ENCODE measurements around the gene DOLPP1. TPM values are rescaled to one million over a fixed set of nuclear protein-coding genes. Genes with fewer than 3 reads are reported as not detected.

The DOLPP1 gene
- total and polyA plus RNA-seq, 2 of the 13 experiments (the other 11 are each of a cell fraction or from before 2014, with no cell fraction given), result 21.0 to 34.1 TPM

- no peak for TF ChIP-seq RBM22 (optimal IDR thresholded peaks at IDR 0.05; ENCODE audit: low read length)
- TF ChIP-seq SRSF1 (optimal IDR thresholded peaks at IDR 0.05; ENCODE audit: low read depth, low read length), result no peak
- TF ChIP-seq, protein P1, sequence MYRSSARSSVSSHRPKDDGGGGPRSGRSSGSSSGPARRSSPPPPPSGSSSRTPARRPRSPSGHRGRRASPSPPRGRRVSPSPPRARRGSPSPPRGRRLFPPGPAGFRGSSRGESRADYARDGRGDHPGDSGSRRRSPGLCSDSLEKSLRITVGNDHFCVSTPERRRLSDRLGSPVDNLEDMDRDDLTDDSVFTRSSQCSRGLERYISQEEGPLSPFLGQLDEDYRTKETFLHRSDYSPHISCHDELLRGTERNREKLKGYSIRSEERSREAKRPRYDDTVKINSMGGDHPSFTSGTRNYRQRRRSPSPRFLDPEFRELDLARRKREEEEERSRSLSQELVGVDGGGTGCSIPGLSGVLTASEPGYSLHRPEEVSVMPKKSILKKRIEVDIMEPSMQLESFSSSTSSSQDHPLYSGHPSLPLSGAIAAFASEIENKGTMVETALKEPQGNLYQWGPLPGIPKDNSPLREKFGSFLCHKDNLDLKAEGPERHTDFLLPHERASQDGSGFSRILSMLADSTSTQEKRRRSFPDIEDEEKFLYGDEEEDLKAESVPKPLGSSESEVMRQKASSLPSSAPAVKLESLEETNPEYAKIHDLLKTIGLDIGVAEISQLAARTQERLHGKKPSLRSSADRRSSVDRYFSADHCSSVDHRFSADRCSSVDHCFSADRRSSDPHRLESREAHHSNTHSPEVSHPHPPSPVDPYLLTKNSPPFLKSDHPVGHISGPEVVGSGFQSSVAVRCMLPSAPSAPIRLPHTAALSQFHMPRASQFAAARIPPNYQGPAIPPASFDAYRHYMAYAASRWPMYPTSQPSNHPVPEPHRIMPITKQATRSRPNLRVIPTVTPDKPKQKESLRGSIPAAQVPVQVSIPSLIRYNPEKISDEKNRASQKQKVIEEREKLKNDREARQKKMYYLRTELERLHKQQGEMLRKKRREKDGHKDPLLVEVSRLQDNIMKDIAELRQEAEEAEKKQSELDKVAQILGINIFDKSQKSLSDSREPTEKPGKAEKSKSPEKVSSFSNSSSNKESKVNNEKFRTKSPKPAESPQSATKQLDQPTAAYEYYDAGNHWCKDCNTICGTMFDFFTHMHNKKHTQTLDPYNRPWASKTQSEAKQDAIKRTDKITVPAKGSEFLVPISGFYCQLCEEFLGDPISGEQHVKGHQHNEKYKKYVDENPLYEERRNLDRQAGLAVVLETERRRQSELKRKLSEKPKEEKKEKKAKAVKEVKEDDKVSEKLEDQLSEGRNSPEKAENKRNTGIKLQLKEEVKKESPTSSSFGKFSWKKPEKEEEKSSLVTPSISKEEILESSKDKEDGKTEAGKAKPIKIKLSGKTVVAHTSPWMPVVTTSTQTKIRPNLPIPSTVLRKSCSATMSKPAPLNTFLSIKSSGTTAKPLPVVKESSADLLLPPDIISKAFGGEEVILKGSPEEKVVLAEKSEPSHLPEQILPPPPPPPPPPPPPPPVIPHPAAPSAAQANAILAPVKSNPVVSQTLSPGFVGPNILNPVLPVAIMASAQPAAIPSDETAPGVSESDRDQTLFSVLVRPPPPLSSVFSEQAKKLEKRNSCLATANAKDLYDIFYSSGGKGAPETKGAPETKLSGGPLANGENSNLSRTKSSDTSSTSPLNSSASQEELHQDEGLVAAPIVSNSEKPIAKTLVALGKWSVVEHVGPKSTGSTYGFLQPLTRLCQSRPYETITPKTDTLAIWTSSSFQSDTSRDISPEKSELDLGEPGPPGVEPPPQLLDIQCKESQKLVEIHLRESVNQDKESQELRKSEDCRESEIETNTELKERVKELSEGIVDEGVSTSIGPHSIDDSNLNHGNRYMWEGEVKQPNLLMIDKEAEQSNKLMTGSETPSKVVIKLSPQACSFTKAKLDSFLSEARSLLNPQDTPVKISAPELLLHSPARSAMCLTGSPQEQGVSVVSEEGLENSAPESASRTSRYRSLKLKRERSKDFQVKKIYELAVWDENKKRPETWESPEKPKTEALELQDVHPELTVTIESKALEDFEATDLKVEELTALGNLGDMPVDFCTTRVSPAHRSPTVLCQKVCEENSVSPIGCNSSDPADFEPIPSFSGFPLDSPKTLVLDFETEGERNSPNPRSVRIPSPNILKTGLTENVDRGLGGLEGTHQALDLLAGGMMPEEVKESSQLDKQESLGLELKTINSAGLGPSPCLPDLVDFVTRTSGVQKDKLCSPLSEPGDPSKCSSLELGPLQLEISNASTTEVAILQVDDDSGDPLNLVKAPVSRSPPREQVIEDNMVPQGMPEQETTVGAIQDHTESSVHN (CRISPR knock-in tag; IDR thresholded peaks at IDR 0.05), result 0 out of 2 replicates have a peak, but pooled peaks have one; percentile 80
- TF ChIP-seq ZNF331 (CRISPR knock-in tag; IDR thresholded peaks at IDR 0.05), result no peak
- no peak for TF ChIP-seq FOXK2 (IDR thresholded peaks at IDR 0.05)
- 0 out of 2 replicates have a peak, but pooled peaks have one; percentile 35 for TF ChIP-seq ZNF33B (CRISPR knock-in tag; IDR thresholded peaks at IDR 0.05)
- 0 out of 2 replicates have a peak, but pooled peaks have one; percentile 69 for TF ChIP-seq ZMYM2 (CRISPR knock-in tag; IDR thresholded peaks at IDR 0.05)
- TF ChIP-seq ZNF672 (CRISPR knock-in tag; IDR thresholded peaks at IDR 0.05), result no peak
- TF ChIP-seq HOXA5 (CRISPR knock-in tag; IDR thresholded peaks at IDR 0.05), result no peak
- TF ChIP-seq RXRA (CRISPR knock-in tag; IDR thresholded peaks at IDR 0.05), result peak; percentile 25; the same call in 1 of the 2 replicates
- peak; percentile 48; the same call in 1 of the 2 replicates for TF ChIP-seq KAT7 (CRISPR knock-in tag; IDR thresholded peaks at IDR 0.05; ENCODE audit: borderline replicate concordance)
- peak; percentile 83; the same call in 1 of the 2 replicates for TF ChIP-seq MEF2D (CRISPR knock-in tag; IDR thresholded peaks at IDR 0.05)
- TF ChIP-seq EEA1 (CRISPR knock-in tag; IDR thresholded peaks at IDR 0.05; ENCODE audit: borderline replicate concordance), result no peak
- TF ChIP-seq ARNT (IDR thresholded peaks at IDR 0.05), result no peak
- no peak for TF ChIP-seq RBM39 (IDR thresholded peaks at IDR 0.05; ENCODE audit: low read depth, low read length, poor library complexity, severe bottlenecking)
- TF ChIP-seq MYNN (CRISPR knock-in tag; IDR thresholded peaks at IDR 0.05; ENCODE audit: low read depth), result no peak
- TF ChIP-seq ZKSCAN5 (CRISPR knock-in tag; IDR thresholded peaks at IDR 0.05), result no peak
- TF ChIP-seq MIXL1 (CRISPR knock-in tag; IDR thresholded peaks at IDR 0.05), result no peak
- TF ChIP-seq ZSCAN5A (CRISPR knock-in tag; IDR thresholded peaks at IDR 0.05; ENCODE audit: borderline replicate concordance), result no peak
- TF ChIP-seq ZNF766 (CRISPR knock-in tag; IDR thresholded peaks at IDR 0.05; ENCODE audit: borderline replicate concordance), result no peak
- TF ChIP-seq ZNF550 (CRISPR knock-in tag; IDR thresholded peaks at IDR 0.05; ENCODE audit: borderline replicate concordance), result 0 out of 2 replicates have a peak, but pooled peaks have one; percentile 86
- TF ChIP-seq ZNF292 (CRISPR knock-in tag; IDR thresholded peaks at IDR 0.05; ENCODE audit: borderline replicate concordance, low read depth), result no peak; the same call in 1 of the 2 replicates
Measured at GRCh38 chr9:129139233-129139992, 58.5 kb downstream of the DOLPP1 start (continued).

All from HepG2 (cell line).